Lower leg skin (tissue), 4 donors: ENCODE measurements around the gene PIAS4. TPM values are rescaled to one million over a fixed set of nuclear protein-coding genes. Genes with fewer than 3 reads are reported as not detected.

Experiments used
- DNase-seq, 2 donors: peaks; one replicate each; pipeline ENCODE4 v3.0.0-alpha.2; 2019; ENCODE audit warnings: low spot score in 2 of 2
- H3K4me3 ChIP-seq: fragments of 200-600 bp; sonication (generic); 2 replicates; pipeline ENCODE4 v1.5.1; 2017; ENCODE audit warnings: mild to moderate bottlenecking, low read depth; ENCODE audit not compliant: poor library complexity, severe bottlenecking
- CTCF ChIP-seq, 3 donors: fragments of 450-650 bp; IDR thresholded peaks; one replicate each; pipeline ENCODE4 v1.5.1; 2016; ENCODE audit warnings: antibody characterized with exemption in 3 of 3, mild to moderate bottlenecking in 3 of 3, moderate library complexity in 2 of 3
- POLR2A ChIP-seq, 2 donors: fragments of 450-650 bp; IDR thresholded peaks; one replicate each; pipeline ENCODE4 v1.6.1; 2016 to 2017; ENCODE audit warnings: antibody characterized with exemption in 2 of 2, mild to moderate bottlenecking in 1 of 2, moderate library complexity in 1 of 2
- WGBS, 2 donors: methylation state at CpG; one replicate each; pipeline ENCODE4 v1.1.5; 2018; 5-methylcytosine and 5-hydroxymethylcytosine counted together
- intact Hi-C: fragments of 100-400 bp; cut with DNase I; formaldehyde crosslinking; loops from one replicate; pipeline ENCODE4 v1.15.0; 2023; ENCODE audit warnings: low total_unique reads
- total RNA-seq, 4 donors: library from RNA; depleted of rRNA; stranded (reverse); fragments of >200 nt; gene quantifications; one replicate each; pipeline ENCODE4 v1.1.0, GENCODE V29; 2016

PIAS4 gene
- total RNA-seq, 4 donors from 2014 or later, result 20.8 to 35.1 (median 26.9) TPM

DNA sequence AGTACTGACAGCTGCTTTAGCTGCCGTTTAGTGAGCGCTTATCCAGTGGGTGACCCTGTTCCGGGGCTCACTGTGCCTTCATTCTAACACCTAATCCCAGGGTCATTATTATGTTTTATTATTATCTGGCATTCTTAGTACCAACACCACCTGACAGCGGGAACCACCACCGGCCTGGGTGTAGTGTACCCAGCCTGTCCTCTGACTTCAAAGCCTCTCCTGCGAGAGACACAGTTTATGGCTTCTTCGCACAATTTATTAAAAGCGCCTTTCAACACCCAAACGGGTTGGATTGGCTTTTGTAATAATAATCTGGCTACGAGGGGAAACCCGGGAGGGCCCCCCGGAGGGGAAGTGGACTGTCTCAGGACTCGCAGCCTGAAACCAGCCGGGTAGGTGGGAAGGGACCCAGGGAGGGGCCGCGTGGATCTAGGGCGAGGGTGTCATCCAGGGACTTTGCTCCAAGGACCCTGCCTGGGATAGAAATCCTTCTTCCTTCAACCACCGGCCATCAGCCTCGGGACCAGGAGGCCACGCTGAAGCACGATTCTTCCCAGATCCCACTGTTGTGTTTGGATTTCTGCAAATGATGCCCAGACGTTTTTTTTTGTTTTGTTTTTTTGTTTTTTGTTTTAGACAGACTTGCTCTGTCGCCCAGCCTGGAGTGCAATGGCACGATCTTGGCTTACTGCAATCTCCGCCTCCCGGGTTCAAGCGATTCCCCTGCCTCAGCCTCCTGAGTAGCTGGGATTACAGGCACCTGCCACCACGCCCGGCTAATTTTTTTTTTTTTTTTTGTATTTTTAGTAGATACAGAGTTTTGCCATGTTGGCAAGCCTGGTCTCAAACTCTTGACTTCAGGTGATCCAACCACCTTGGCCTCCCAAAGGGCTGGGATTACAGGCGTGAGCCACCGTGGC is 60.8 kb downstream of the PIAS4 start:
- TF ChIP-seq POLR2A (IDR thresholded peaks at IDR 0.05) (no peak), CTCF (IDR thresholded peaks at IDR 0.05) (no peak)
- peak in 1 of 2 donors; percentile 89 for DNase-seq
- H3K4me3 ChIP-seq, result no peak overlapping the region
- intact Hi-C loops, result no loop called here
- WGBS, 2 donors, result 16 to 20% methylated on average over 31 of the region's 31 CpGs

DNA sequence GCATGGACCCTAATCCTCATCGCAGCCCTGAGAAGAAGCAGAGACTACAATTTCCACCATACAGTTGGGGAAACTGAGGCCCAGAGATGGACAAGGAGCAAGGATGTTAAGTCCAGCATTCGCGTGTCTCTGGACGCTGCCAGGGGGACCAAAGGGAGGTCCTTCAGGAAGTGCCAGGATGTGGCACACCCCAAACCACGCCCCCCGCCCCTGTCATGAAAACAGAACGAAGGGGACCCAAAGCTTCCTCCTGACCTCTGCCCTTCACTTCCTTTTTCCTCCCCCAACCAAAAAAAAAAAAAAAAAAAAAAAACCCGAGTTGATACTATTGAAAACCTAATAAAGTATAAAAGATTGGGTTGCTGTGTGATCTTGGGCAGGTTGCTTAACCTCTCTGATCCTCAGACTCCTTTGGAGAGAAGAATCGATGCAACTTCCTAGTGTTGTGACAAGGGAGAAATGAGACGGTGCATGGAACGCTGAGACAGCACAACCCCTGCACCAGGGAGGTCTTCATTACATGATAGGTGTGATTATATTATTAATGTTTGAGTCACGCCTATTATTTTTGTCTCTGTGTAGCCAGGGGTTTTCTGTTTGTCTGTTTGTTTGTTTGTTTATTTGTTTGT is 61.9 kb downstream of the PIAS4 start:
- WGBS, 2 donors, result 66 to 70% methylated on average over 12 of the region's 12 CpGs
- no peak overlapping the region for H3K4me3 ChIP-seq
- no peak for DNase-seq
- no peak for TF ChIP-seq CTCF (IDR thresholded peaks at IDR 0.05)
- no peak for TF ChIP-seq POLR2A (IDR thresholded peaks at IDR 0.05)
- intact Hi-C loops, result no loop called here

GRCh38 chr19:4071610-4072009 is 64.1 kb downstream of the PIAS4 start:
- no peak for DNase-seq
- TF ChIP-seq CTCF (IDR thresholded peaks at IDR 0.05) (no peak), POLR2A (IDR thresholded peaks at IDR 0.05) (no peak)
- no peak overlapping the region for H3K4me3 ChIP-seq
- 94 to 99% methylated on average over 3 of the region's 3 CpGs for WGBS, 2 donors
- intact Hi-C loops, result no loop called here

DNA sequence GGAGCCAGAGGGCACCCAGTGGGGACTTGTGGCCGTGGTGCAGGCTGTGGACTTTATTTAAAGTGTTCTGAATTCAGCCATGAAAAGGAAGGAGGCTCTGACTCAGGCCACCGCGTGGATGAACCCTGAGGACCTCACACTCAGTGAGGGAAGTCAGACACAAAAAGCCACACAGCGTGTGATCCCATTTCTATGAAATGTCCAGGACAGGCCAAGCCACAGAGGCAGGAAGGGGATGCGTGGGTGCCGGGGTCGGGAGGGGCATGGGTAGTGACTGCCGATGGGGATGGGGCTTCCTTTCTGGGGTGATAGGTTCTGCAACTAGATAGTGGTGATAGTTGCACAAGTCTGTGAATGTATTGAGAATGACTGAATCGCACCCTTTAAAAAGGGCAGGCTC is 67.8 kb downstream of the PIAS4 start:
- 56 to 65% methylated on average over 9 of the region's 9 CpGs for WGBS, 2 donors
- TF ChIP-seq CTCF (IDR thresholded peaks at IDR 0.05) (no peak), POLR2A (IDR thresholded peaks at IDR 0.05) (no peak)
- no peak for DNase-seq
- intact Hi-C loops, result no loop called here
- no peak overlapping the region for H3K4me3 ChIP-seq

GRCh38 chr19:4077007-4077374 is 69.5 kb downstream of the PIAS4 start:
- TF ChIP-seq CTCF (IDR thresholded peaks at IDR 0.05), result no peak
- no peak for TF ChIP-seq POLR2A (IDR thresholded peaks at IDR 0.05)
- DNase-seq, result no peak
- intact Hi-C loops, result no loop called here
- WGBS, 2 donors, result 88 to 90% methylated on average over 3 of the region's 3 CpGs
- H3K4me3 ChIP-seq, result no peak overlapping the region
